Ishikawa (cell line): ENCODE results near the gene NME5.

Source experiments
- CEBPB ChIP-seq: IDR thresholded peaks from 2 replicates; pipeline ENCODE4 v1.6.1; 2012
- CREB1 ChIP-seq: IDR thresholded peaks from 2 replicates; pipeline ENCODE4 v1.6.1; 2012; ENCODE audit warnings: low read depth
- EGR1 ChIP-seq: IDR thresholded peaks from 2 replicates; pipeline ENCODE4 v1.6.1; 2012
- EP300 ChIP-seq: IDR thresholded peaks from 2 replicates; pipeline ENCODE4 v1.6.1; 2012; ENCODE audit warnings: borderline replicate concordance
- FOXM1 ChIP-seq: IDR thresholded peaks from 2 replicates; pipeline ENCODE4 v1.6.1; 2012; ENCODE audit warnings: low read depth, borderline replicate concordance
- NFIC ChIP-seq: IDR thresholded peaks from 2 replicates; pipeline ENCODE4 v1.6.1; 2012
- RAD21 ChIP-seq: IDR thresholded peaks from 2 replicates; pipeline ENCODE4 v1.6.1; 2012; ENCODE audit warnings: low read depth
- TAF1 ChIP-seq: IDR thresholded peaks from 2 replicates; pipeline ENCODE4 v1.6.1; 2012; ENCODE audit warnings: low read depth, mild to moderate bottlenecking
- TCF12 ChIP-seq: IDR thresholded peaks from 2 replicates; pipeline ENCODE4 v1.6.1; 2012; ENCODE audit warnings: low read depth
- TEAD4 ChIP-seq: IDR thresholded peaks from 2 replicates; pipeline ENCODE4 v1.6.1; 2012
- YY1 ChIP-seq: IDR thresholded peaks from 2 replicates; pipeline ENCODE4 v1.6.1; 2012; ENCODE audit warnings: low read depth
- ZBTB7A ChIP-seq: IDR thresholded peaks from 2 replicates; pipeline ENCODE4 v1.6.1; 2012; ENCODE audit warnings: low read depth
- TF ChIP-seq, protein P1 (sequence below): IDR thresholded peaks from 2 replicates; pipeline ENCODE4 v1.6.1; 2012
- TF ChIP-seq, protein P2 (sequence below): IDR thresholded peaks from 2 replicates; pipeline ENCODE4 v1.6.1; 2012; ENCODE audit warnings: low read depth, mild to moderate bottlenecking
- TF ChIP-seq, protein P3 (sequence below): IDR thresholded peaks from 2 replicates; pipeline ENCODE4 v1.6.1; 2012

NME5 gene

DNA sequence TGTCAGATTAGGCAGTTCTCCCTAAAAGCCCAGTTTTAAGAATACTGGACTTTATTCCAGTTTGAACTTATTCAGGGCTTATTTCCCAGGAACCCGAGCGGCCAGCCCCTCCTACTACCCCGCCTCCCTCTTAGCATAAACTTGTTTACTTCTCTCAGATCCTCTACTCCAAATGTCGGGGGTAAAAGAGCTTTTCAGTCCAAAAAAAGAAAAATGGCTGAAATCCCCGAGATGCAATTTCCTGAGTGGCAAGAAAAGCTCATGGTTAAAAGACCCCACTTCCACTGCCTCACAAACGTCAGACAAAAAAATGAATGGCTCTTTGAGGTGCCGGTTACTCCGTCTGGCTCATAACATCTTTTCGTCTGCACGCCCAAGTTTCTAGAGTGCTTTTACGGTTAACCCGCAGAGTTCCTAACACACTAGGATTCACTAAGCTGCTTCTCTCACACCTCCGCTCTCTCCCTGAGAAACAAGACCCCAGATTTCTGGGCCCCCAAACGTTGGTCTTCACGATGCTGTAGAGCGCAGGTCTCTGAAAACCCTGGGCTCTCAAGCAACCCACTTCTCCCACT, 38.8 kb upstream of the NME5 start:
- TF ChIP-seq EP300 (no peak), TAF1 (no peak), TCF12 (no peak), YY1 (no peak), ZBTB7A (no peak), CEBPB (no peak), CREB1 (no peak), RAD21 (no peak), FOXM1 (no peak)
- TF ChIP-seq, protein P1, sequence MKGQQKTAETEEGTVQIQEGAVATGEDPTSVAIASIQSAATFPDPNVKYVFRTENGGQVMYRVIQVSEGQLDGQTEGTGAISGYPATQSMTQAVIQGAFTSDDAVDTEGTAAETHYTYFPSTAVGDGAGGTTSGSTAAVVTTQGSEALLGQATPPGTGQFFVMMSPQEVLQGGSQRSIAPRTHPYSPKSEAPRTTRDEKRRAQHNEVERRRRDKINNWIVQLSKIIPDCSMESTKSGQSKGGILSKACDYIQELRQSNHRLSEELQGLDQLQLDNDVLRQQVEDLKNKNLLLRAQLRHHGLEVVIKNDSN: no peak

DNA sequence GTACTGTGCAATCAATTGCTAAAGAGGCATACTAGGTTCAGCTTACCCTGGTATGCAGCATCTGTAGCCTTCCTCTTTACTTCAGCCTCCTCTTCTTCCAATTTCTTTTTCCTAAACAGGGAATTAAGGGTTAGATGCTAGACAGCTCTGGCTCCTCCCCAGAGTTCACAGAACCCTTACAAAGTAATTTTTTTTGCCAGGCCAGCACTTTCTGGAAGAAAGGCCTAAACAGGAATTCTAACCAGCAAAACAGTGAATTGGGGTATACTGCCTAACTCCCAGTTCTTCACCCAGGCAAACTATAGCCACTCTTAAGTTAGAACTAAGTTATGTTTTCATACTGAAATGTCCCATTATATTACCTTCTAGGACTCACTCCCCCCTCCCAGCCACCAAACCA, 31.1 kb upstream of the NME5 start:
- TF ChIP-seq YY1 (no peak), CREB1 (no peak), RAD21 (no peak), TAF1 (no peak), FOXM1 (no peak), ZBTB7A (no peak), NFIC (no peak), TEAD4 (no peak), EGR1 (no peak), CEBPB (no peak), TCF12 (no peak), EP300 (no peak)
- TF ChIP-seq, protein P2, sequence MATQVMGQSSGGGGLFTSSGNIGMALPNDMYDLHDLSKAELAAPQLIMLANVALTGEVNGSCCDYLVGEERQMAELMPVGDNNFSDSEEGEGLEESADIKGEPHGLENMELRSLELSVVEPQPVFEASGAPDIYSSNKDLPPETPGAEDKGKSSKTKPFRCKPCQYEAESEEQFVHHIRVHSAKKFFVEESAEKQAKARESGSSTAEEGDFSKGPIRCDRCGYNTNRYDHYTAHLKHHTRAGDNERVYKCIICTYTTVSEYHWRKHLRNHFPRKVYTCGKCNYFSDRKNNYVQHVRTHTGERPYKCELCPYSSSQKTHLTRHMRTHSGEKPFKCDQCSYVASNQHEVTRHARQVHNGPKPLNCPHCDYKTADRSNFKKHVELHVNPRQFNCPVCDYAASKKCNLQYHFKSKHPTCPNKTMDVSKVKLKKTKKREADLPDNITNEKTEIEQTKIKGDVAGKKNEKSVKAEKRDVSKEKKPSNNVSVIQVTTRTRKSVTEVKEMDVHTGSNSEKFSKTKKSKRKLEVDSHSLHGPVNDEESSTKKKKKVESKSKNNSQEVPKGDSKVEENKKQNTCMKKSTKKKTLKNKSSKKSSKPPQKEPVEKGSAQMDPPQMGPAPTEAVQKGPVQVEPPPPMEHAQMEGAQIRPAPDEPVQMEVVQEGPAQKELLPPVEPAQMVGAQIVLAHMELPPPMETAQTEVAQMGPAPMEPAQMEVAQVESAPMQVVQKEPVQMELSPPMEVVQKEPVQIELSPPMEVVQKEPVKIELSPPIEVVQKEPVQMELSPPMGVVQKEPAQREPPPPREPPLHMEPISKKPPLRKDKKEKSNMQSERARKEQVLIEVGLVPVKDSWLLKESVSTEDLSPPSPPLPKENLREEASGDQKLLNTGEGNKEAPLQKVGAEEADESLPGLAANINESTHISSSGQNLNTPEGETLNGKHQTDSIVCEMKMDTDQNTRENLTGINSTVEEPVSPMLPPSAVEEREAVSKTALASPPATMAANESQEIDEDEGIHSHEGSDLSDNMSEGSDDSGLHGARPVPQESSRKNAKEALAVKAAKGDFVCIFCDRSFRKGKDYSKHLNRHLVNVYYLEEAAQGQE: no peak
- TF ChIP-seq, protein P1: no peak
- TF ChIP-seq, protein P3, sequence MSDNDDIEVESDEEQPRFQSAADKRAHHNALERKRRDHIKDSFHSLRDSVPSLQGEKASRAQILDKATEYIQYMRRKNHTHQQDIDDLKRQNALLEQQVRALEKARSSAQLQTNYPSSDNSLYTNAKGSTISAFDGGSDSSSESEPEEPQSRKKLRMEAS: no peak

DNA sequence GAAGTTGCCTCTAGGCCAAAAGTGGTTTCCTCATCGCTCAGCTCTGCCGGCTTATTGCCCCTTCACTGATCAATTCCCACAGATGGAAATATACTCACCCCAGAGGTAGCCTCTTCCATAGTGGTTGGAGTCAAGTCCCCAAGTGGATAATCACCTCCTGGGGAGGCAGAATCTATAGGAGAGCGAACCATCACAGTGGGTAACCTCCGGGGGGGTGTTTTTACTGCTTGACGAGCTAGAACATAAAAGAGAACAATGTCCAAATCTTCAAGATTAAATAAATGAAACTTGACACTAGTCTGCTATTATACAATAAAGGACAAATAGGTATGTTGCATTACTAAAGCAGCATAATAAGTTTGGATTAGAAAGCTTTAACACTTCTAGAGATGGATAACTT, 29.9 kb upstream of the NME5 start:
- TF ChIP-seq, protein P3: no peak
- TF ChIP-seq TCF12: no peak
- no peak for TF ChIP-seq NFIC
- no peak for TF ChIP-seq TEAD4
- TF ChIP-seq RAD21: no peak
- TF ChIP-seq FOXM1: no peak
- no peak for TF ChIP-seq ZBTB7A
- TF ChIP-seq CREB1: no peak
- no peak for TF ChIP-seq TAF1
- TF ChIP-seq EP300: no peak
- TF ChIP-seq CEBPB: no peak

DNA sequence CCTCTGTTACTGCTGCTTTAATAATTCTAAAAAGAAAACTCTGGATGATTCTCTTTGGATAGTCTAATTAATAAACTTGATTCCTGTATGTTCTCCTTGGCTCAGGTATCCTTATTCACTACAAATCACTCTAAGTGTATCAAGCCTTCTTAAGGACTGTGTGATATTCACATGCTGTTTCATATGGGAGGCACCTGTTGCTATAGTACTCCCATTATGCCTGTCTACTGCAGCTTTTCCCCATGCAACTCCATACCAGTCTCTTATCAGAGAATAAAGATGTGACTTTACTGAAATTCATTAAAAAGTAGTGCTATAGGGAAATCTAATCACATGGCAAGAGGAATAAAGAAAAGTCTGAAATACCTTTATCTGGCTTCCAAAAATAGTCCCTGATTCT, 24.5 kb upstream of the NME5 start:
- TF ChIP-seq, protein P3: no peak
- no peak for TF ChIP-seq YY1
- TF ChIP-seq, protein P2: no peak
- TF ChIP-seq NFIC: no peak
- TF ChIP-seq TEAD4: no peak
- no peak for TF ChIP-seq FOXM1
- no peak for TF ChIP-seq ZBTB7A
- TF ChIP-seq EP300: no peak
- TF ChIP-seq, protein P1: no peak
- no peak for TF ChIP-seq EGR1

DNA sequence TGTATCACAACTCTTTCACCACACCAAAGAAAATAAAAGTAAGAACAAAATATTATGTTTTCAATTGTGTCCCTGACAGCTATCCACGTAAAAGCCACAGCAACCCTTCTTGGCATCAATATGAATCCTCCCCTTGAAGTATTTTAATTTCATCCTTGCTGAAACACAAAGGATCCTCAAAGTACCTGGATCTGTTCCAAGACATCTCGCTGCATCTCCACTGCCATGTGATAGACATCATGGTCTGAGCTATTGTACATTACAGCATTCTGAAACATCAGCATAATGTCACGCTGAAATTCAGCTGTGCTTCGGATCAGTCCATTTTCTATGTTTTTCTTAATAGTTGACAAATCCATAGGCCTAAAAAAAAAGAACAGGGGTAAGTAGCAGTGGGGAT, 21.5 kb upstream of the NME5 start:
- TF ChIP-seq NFIC: no peak
- TF ChIP-seq TAF1: no peak
- TF ChIP-seq TEAD4: no peak
- no peak for TF ChIP-seq RAD21
- TF ChIP-seq, protein P2: no peak
- TF ChIP-seq EGR1: no peak
- no peak for TF ChIP-seq TCF12
- TF ChIP-seq FOXM1: no peak
- no peak for TF ChIP-seq ZBTB7A
- TF ChIP-seq YY1: no peak
- no peak for TF ChIP-seq EP300
- TF ChIP-seq, protein P3: no peak
- TF ChIP-seq, protein P1: no peak
- TF ChIP-seq CREB1: no peak
- no peak for TF ChIP-seq CEBPB
